ENCODE data around the gene ONECUT3. TPM values are rescaled to one million over a fixed set of nuclear protein-coding genes. Genes with fewer than 3 reads are reported as not detected.

The ONECUT3 gene
- total and polyA plus RNA-seq, 9 of the 15 experiments (the other 6 are each of a cell fraction or from before 2014, with no cell fraction given), result not detected

DNA sequence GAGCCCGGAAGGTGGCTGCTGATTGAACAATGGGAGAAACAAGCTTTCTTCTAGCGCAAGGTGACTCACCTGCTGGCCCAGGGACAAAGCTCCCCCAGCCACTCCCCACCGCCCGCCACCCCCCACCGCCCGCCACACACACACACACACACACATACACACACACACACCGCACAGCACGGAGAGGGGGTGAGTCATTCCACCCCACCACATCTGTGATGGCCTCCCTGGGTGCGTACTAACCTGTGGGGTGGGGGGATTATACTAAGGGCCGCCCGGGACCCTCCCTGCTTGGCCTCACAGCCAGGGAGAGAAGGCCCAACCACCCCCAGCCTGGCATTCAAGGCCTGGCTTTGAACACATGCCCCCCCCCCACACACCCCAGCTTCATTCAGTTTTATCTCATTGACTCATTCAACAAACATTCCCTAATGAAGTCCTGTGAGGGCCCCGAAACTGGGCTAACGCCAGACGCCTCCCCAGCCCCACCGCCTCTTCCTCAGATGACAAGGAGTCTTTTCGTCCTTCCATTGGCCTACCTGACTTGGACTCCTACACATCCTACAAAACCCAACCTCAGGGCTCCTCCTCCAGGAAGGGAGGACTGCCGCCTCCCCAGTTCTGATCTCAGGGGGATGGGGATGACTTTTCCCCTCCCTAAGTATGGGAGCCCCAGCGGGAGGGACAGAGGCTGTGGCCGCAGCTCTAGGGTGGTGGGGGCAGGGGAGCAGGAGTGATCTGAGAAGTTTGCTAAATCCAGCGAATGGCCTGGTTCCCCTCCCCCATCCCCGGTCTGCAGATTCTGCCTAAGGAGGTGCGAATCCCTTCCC lies 5.8 kb upstream of the ONECUT3 start (continued):
- TF ChIP-seq, protein P1, sequence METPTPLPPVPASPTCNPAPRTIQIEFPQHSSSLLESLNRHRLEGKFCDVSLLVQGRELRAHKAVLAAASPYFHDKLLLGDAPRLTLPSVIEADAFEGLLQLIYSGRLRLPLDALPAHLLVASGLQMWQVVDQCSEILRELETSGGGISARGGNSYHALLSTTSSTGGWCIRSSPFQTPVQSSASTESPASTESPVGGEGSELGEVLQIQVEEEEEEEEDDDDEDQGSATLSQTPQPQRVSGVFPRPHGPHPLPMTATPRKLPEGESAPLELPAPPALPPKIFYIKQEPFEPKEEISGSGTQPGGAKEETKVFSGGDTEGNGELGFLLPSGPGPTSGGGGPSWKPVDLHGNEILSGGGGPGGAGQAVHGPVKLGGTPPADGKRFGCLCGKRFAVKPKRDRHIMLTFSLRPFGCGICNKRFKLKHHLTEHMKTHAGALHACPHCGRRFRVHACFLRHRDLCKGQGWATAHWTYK (CRISPR knock-in tag; IDR thresholded peaks at IDR 0.05), result no peak
- TF ChIP-seq SMAD4 (CRISPR knock-in tag; conservative IDR thresholded peaks at IDR 0.05) (no peak), TGIF2 (CRISPR knock-in tag; IDR thresholded peaks at IDR 0.05) (no peak), MECOM (CRISPR knock-in tag; IDR thresholded peaks at IDR 0.05) (no peak), TCF3 (CRISPR knock-in tag; IDR thresholded peaks at IDR 0.05) (peak; percentile 4; the same call in 1 of the 2 replicates), TSC22D4 (tag; IDR thresholded peaks at IDR 0.05) (no peak), HMG20A (CRISPR knock-in tag; conservative IDR thresholded peaks at IDR 0.05) (no peak), STAT5B (CRISPR knock-in tag; IDR thresholded peaks at IDR 0.05) (no peak), FOXM1 (IDR thresholded peaks at IDR 0.05; ENCODE audit: low read depth) (no peak), FOXM1 (CRISPR knock-in tag; IDR thresholded peaks at IDR 0.05; ENCODE audit: low read depth) (0 out of 2 replicates have a peak, but pooled peaks have one; percentile 67)
- TF ChIP-seq, protein P2, sequence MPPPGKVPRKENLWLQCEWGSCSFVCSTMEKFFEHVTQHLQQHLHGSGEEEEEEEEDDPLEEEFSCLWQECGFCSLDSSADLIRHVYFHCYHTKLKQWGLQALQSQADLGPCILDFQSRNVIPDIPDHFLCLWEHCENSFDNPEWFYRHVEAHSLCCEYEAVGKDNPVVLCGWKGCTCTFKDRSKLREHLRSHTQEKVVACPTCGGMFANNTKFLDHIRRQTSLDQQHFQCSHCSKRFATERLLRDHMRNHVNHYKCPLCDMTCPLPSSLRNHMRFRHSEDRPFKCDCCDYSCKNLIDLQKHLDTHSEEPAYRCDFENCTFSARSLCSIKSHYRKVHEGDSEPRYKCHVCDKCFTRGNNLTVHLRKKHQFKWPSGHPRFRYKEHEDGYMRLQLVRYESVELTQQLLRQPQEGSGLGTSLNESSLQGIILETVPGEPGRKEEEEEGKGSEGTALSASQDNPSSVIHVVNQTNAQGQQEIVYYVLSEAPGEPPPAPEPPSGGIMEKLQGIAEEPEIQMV (tag; conservative IDR thresholded peaks at IDR 0.05; ENCODE audit: low read depth), result no peak
- TF ChIP-seq, protein P3, sequence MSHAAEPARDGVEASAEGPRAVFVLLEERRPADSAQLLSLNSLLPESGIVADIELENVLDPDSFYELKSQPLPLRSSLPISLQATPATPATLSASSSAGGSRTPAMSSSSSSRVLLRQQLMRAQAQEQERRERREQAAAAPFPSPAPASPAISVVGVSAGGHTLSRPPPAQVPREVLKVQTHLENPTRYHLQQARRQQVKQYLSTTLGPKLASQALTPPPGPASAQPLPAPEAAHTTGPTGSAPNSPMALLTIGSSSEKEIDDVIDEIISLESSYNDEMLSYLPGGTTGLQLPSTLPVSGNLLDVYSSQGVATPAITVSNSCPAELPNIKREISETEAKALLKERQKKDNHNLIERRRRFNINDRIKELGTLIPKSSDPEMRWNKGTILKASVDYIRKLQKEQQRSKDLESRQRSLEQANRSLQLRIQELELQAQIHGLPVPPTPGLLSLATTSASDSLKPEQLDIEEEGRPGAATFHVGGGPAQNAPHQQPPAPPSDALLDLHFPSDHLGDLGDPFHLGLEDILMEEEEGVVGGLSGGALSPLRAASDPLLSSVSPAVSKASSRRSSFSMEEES (CRISPR knock-in tag; IDR thresholded peaks at IDR 0.05), result no peak
- TF ChIP-seq, protein P4, sequence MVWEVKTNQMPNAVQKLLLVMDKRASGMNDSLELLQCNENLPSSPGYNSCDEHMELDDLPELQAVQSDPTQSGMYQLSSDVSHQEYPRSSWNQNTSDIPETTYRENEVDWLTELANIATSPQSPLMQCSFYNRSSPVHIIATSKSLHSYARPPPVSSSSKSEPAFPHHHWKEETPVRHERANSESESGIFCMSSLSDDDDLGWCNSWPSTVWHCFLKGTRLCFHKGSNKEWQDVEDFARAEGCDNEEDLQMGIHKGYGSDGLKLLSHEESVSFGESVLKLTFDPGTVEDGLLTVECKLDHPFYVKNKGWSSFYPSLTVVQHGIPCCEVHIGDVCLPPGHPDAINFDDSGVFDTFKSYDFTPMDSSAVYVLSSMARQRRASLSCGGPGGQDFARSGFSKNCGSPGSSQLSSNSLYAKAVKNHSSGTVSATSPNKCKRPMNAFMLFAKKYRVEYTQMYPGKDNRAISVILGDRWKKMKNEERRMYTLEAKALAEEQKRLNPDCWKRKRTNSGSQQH (CRISPR knock-in tag; IDR thresholded peaks at IDR 0.05), result no peak
- TF ChIP-seq, protein P5, sequence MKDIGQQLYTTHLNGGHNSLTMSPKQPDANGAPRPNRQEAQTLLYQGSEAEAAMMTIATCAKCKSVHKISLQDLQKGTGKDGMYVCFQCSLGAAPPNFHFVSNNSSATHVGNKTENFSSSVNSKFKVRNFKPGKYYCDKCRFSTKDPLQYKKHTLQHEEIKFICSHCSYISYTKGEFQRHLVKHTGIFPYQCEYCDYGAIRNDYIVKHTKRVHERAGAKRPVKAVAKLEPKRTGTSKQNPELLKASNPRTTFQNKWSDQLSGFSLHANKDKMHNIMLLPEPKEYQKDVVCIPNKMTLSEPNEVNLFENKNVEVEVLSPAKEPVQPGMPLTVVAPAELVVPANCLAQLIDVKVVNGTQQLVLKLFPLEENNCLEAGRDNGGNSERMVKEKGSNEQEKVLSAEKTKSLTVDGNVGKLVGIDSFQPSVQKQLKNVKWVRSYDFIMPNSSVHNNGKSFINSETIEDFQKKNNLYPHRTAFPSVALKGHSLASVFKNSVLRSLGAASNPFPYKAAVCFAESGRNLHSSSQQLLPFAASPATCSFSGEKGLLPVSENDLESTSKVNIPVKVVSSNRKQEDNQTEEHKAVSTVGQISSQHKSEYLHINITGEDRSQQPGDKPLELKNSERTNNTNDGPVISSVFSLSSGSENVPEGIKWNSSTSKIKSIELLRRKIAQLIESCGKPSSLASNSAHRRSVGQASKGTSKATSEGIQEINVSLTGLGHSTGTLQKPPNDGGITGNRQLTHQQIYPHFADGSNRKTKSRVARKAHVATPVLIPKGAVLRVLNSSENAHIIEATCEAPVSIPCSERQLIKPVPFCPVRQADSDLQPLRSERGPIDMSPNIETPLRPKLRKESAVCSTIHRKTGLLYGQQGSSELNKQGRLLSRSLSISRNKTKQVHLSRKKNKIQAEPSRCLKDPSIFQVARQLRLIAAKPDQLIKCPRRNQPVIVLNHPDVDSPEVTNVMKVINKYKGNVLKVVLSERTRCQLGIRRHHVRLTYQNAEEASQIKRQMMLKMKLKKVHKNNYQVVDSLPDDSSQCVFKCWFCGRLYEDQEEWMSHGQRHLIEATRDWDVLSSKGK (CRISPR knock-in tag; IDR thresholded peaks at IDR 0.05), result no peak
